Inflammatory macrophage treated with lipopolysaccharide for 4 hours (primary cell): ENCODE results near the gene SLC7A10.
"Not testable (repeated sequence)": the region's sequence is repeated elsewhere in the genome, so short reads cannot be mapped to it uniquely, and the experiment has no call there.

Experiments
- DNase-seq: peaks from one replicate; pipeline ENCODE4 v3.0.0-alpha.2; 2020

The SLC7A10 gene

DNA sequence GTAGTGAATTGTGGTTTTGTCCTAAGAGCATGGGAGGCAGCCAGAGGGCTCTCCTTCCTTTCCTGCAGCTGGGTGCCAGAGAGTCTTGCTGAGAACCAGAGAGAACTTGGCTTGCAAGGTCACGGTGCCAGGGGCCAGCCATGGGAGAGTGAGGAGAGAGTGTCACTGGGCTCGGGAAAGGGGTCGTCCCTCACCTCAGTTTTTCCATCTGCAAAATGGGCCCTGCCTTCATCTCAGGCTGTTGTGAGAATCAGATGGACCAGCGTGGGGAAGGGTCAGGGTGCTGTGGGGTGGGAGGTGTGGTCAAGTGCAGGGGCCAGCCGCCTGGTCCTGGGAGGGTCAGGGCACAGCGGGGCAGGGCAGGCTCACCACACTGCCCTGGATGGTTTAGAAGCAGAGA is 24.2 kb downstream of the SLC7A10 start:
- DNase-seq, result no peak

DNA sequence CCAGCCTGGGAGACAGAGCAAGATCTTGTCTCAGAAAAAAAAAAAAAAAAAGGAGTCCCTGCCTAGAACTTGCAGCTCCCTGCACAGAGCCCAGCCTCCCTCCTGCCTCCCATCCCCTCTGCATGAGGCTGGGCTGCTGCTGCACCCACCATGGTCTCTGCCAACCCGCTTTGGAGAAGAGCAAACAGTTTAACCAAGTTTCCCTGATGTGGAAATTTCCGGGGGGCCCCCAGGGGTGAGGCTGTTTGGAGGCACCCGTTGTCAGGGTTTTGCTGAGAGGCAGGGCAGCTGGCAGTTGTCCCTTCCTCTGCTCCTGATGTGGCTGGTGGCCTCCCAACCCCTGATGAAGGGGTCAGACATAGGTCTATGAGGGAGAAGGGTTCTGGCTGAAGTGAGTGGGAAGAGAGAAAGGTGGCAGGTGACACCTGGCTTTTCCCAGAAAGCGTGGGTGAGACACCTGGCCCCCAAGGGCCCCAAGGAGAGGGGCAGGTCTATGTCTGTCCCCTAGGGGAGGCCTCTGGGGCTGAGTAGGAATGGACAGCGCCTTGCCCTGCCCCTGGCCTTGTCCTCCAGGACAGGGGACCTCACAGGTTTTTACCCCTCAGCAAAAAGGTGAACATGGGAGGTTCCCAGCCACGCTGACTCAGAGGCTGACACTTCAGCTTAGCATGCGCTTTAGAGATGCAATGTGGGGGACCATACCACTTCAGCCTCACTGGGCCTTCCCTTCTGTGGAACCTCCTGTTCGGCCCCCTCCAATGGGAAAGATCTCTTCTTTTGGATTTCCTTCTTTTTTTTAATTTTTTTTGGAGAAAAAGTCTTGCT is 26.0 kb downstream of the SLC7A10 start:
- no peak for DNase-seq

DNA sequence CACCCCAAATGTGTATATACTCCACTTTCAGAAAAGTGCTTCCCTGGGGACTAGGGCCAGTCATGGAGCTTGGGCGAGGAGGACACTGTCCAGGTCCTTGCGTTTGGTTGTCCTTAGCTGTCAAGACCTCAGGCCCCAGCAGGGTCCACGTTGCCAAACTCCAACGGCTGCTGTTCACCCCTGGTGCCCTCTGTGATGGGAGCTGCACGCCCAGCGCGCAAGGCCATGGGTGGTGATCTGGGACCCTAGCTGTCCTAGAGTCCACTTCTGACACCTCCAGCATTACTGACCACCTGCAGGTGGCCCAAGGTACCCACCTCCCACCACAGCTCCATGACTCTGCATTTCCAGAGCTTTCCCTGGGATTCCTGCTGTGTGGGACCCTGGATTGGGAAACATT is 27.5 kb downstream of the SLC7A10 start:
- DNase-seq, result no peak

DNA sequence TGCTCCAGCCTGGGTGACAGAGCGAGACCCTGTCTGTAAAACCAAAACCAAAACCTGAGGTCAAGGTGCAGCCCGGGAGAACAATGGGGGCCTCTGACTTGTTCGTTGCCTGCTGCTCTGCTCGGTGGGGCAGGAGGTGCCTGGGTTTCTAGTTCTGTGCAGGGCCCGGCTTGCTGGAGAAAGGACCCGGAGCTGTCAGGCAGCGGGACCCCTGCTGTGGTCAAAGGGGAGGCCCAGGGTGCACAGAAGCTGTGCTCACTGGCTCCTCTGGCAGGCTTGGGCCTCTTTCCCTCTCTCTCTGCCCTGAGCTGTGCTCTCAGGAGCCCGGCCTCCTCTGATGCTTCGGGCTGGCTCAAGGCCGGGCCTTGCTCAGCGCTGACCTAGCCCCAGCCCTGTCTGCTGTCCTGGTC is 28.1 kb downstream of the SLC7A10 start:
- no peak for DNase-seq

DNA sequence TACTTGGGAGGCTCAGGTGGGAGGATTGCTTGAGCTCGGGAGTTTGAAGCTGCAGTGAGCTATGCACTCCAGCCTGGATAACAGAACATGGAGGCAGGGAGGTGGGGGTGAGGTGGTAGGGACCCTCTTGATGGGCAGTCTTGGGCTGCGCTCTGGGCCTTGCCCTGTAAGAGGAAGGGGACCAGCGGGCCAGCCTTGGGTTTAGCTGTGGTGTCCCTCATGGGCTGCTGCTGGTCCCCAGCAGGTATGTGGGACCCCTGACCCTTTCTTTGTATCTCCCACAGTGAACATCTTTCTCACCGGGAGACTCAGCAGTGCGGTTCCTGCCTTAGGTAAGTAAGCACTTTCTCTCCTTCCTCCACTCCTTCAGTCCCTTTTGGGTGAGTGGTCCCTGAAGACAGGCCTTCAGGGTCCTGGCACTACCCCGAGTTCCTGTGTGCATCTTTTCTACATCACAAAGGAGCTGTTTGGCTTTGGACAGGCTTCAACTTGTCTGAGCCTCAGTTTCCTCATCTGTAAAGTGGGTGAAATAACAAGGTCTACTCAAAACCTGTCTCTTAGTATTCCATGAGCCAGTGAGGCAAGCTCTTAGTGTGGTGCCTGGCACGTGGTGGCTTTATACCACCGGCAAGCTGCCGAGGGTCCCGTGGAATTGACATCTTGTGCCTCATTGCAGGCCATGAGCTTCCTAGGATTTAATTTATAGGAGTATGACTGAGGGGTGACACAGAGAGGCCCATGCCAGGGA is 29.0 kb downstream of the SLC7A10 start:
- no peak for DNase-seq

DNA sequence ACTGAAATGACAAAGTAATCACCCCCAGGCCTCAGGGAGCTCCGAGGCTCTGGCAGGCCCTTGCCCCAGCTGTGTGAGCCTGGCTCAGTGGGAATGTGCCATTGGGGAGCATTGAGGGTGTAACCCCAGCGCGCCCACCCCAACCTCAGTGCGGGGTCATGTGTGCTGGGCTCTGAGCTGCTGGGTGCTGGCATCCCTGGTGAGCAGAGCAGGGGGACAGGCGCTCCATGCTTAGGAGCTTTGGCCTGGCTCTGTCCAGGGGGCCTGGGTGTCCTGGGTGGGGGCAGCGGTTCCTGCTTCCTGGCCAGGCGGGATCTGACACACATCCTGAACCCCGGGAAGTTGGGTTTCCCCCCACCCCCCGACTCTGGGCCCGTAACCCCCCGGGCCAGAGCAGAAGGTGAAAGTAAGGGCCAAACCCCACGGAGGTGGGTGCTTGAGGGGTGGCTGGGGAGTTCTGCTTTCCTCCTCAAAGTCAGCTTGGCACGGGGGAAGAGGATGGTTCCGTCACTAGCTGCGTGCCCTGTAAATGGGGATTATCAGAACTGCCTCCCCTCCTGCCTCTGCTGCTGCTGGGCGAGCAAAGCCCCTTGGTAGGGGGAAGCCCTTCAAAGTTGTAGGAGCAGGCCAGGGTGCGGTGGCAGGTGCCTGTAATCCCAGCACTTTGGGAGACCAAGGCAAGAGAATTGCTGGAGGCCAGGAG is 29.9 kb downstream of the SLC7A10 start:
- no peak for DNase-seq

DNA sequence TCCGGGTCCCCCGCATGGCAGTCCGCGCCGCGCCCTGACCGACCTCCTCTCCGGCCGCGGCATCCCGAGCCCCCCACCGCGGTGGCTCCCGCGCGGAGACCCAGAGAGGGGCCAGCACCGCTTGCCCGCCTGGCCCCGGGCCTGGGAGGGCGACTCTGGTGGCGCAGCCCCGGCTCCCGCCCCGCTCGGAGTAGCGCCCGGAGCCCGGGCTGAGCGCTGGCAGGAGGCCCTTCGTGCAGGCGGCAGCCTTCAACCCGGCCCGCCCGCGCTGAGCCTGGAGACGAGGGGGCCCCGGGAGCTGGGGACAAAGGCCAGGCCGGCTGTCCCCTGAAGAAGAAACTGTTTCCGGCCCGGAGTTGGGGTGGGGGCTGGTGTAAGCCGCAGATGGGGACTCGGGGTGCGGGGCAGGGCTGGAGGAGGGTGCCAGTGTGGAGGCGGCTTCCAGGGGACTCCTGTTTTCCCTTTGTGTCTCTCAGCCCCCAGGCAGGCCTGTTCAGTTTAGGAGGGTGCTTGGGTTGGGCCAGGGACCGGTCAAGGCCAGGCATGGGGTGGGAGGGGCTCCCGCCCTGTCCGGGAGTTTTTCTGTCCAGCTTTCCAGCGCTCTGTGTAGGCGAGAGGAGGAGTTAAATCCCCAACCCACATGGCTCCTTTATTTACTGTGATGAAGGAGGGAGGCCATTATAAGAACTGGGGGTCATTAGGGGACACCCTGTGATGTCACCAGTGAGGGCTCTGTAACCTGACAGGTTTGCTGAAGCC is 30.6 kb downstream of the SLC7A10 start:
- peak; percentile 18 for DNase-seq

DNA sequence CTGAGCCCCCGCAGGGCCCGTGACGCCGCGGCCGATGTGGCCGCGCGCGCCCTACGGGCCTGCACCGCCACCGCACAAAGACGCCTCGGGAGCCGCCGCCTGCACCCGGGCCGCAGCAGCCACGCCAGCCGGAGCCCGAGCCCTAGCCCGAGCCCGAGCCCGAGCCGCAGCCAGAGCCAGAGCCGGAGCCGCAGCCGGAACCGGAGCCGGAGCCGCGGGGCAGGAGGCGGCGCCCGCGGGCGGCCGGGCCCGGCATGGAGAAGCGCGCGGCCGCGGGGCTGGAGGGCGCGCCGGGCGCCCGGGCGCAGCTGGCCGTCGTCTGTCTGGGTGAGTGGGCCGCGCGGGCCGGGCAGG is 31.1 kb downstream of the SLC7A10 start:
- peak; percentile 7 for DNase-seq

DNA sequence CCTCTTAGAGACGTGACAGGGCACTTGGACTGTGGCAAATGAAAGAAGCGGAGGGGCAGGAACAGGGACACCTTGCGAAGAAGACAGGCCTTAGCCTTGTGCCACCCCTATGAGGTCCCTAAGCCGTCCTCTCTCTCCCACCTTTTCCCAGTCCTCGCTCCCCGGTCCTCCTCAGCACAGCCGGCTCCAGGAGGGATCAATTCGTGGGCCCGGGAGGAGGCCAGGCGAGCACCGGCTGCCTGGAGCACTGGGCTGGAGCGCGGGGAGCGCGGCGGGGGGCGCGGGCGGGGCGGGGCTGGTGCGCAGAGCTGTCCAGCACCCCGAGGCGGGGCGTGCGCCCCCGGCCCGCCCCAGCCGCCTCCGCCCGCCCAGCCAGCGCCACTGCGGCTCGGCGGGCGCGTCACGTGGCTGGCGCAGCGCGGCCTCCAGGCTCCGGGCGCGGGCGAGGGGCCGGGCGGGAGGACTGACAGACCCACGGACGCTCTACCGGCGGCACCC is 31.7 kb downstream of the SLC7A10 start, which contains the start of gene LRP3:
TSS of gene LRP3 (plus strand) at position 466 of the 498 bp plus-strand sequence. CDS start 456 bp downstream, outside the sequence.
- no peak for DNase-seq

DNA sequence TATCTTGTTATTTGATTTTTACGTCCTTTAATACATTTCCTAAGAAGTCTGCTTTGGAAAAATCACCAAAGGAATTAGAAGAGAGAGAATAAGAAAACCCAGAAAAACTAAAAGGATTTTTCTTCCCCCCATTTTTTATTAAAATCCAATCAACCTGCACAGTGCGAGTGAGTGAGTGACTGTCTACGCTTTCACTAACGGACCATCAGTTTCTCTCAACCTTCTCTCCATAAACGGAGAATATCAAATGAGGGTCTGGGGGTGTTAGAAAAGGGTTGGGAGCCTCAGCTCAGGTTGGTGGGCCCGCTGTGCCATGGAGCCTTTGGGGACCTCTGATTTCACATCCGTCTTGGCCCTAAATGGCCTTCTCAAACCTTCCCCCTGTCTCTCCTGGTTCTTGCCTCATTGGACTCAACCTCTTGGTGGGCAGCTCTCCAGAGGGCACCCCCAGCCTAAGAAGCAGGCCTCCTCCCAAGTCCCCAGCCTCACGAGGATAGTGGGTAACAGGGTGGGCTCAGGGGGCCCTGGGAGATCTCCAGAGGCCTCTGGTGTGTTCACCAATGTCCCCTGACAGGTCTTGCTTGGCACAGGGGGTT is 32.3 kb downstream of the SLC7A10 start:
- no peak for DNase-seq

DNA sequence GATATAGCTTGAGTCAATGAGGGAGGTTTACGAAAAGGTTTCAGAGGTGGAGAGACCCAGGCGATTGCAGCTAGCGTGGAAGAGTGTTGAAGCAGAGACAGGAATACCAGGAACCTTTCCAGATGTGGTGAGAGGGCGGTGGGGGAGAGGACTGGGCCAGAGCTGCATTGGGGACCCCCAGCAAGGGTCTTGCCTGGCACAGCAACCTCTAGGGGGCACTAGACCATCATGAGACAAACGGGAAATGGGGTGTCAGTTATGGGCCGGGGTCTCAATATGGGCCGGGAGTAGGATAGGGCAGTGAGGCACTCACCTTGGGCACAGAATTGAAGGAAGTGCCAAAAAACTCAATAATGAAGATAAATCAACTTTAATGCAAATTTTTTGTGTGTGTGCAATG is 33.6 kb downstream of the SLC7A10 start:
- no peak for DNase-seq

DNA sequence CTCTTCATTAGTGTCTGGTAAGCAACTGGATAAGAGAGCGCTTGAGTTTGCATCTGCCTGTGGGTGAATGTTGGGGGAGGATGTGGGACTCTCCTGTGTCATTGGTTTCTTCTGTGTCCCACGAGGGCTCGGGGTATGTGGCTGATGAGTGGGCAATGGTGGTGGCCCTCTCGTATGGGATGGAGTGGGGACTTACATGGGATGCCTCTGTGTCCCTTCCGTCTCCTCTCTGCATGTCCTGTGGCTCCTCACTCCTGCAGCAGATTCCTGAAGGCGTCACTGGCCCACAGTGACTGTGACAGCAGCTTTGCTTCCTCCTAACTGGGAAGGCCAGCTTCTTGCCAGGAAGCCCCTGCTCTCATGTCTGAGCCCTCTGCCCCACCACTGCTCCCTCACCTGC is 34.1 kb downstream of the SLC7A10 start:
- DNase-seq, result no peak

DNA sequence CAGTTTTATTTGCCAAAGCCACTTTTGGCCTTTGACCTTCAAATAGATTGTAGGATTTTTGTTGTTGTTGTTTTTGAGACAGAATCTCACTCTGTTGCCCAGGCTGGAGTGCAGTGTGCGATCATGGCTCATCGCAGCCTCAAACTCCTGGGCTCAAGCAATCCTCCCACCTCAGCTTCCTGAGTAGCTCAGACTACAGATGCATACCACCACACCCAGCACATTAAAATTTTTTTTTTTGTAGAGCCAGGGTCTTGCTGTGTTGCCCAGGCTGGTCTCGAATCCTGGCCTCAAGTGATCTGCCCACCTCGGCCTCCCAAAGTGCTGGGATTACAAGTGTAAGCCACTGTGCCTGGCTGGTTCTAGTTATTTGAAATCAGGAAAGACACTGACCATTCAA is 34.6 kb downstream of the SLC7A10 start:
- not testable (repeated sequence) for DNase-seq

DNA sequence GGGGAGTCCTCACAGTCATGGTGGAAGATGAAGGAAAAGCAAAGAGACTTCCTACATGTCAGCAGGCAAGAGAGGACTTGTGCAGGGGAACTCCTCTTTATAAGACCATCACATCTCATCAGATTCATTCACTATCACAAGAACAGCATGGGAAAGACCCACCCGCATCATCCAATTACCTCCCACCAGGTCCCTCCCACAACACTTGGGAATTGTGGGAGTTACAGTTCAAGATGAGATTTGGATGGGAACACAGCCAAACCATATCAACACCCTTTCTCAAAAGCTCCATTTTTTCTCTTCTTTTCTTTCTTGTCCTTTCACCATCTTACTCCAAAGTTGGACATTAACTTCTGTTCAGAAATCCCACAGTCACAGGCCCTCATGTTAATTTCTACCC is 36.2 kb downstream of the SLC7A10 start:
- DNase-seq, result no peak

DNA sequence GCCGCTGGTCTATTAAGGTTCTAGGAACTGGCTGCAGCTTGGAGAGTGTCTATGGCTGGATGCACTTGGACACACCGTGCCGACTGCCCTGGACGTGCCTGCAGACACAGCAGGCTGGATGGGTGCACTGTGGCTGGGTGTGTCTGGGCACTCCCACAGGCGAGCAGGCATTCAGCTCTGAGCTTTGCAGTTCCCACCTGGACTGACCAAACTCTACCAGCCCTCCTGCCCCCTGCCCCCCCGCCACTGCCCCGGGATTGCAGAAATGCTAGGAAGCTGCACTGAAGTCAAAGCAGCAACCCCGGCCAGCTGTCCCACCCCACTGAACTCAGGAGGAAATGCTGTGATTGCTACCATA is 38.5 kb downstream of the SLC7A10 start:
- no peak for DNase-seq

DNA sequence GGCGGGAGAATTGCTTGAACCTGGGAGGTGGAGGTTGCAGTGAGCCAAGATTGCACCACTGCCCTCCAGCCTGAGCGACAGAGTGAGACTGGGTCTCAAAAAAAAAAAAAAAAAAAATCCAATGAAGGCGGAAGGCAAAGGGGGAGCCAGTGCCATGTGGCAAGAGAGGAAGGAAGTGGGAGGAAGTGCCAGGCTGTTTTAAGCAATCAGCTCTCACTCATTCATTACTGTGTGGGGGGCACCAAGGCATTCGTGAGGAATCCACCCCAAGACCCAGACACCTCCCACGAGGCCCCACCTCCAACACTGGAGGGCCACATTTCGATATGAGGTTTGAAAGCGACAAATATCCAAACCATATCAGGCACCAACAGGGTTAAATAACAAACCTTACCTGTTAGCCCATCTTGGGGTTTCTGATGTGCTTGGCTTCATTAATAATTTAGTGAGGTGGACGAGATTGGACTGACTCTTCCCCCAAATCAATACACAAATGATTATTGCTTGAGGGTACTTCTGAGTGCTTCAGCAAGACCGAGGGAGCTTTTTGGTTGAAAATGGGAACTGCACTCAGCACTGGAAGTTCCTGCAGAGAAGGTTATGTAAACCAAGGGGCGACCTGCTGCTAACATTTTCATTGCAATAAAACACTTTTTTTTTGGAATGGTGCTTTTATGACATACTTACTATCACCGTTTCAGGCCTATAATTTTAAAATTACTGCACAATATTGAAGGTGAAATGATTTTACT is 39.0 kb downstream of the SLC7A10 start:
- peak; percentile 55 for DNase-seq

DNA sequence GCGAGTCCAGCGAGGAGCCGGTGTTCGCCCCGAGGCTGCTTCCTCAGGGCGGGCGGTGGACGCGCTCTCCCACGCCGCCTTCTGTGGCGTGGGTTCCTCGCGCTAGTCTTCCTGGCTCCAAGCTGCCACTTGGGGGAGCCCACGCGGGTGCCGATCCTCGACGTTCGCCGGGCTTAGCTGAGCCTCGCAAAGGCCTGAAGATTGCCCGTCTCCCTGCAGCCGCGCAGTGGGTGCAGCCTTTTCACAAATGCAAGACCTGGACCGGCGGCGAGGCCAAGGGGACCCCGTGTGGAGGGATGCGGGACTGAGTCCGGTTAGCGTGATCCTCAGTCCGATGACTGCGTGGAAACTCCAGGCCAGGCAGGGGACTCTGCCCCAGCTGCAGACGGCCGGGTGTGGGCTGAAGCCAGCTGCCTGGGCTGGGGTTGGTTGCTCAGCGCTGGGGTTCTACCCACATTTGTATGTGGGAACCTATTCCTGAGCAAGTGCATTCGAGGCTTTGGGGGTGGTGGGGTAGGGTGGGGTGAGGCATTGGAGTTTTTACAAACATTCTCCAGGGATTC is 48.2 kb downstream of the SLC7A10 start:
- DNase-seq, result peak; percentile 84

DNA sequence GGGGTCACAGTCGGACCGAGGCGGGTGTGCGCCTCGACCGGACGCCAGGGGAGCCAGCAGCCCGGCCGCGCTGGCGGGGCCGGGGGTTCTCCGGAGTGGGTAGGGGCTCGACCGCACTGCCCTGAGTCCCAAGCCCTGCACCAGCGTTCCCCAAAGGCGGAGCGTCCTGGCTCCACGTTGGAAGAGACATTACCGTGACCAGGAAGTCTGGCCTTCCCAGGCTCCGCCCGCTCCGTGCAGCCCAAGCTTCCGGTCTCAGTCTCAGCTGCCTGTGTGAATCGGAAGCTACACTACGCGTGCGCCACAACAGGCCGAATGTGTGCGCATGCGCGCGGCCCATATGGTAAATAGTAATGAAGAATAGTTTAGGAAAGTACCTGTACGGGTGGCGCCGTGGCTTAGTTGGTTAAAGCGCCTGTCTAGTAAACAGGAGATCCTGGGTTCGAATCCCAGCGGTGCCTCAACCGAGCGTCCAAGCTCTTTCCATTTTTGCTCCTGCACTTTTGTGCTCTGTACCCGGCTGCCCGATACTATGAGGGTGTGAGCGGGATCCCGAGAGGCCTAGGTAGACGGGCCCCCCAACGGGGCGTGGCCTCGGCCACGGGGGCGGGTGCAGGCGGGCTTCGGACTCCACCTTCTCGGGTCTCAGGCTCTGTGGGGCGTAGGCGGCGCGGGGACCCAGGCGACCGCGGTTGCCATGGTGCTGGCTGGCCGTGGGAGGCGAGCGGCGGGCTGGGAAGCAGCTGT is 48.8 kb downstream of the SLC7A10 start:
- DNase-seq, result peak; percentile 97

DNA sequence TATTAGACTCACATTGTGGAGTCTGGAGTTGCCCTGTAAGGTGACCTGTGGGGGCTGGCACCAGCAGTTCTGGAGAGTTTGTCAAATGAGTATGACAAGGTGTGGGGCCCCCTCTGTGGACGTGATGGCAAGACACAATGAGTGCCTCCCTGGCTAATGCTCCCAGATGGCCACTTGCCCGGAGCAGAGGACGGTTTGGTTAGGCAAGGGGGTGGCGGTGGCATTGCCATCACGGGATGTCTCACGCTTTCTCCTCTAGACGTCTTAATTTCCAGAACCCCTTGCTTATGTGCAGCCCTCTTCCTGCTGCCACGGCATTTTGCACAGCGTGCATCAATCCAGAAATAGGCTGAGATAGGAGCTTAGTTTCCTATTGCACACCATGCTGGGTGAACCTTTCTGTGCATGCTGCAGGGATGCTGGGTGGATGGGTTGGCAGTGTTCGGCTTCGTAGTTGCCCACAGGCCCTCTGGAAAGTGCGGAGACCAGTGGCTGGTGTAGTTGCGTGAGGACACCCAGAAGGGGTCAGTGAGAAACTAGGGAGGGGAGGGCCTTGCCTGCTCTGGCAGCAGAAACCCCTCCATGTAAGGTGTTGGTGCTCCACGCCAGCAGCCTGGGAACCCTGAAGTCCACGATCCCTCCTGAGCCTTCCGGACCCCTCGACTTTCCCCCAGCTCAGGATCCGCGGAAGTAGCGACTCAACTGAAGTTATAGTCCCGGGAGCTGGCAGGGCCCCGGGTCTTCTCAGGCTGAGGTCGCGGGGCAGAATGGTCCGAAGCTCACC is 49.6 kb downstream of the SLC7A10 start:
- no peak for DNase-seq
